HG02840 (cell line): ENCODE results near the gene UBAP2.

Experiments used
- ATAC-seq: cut with Tn5 transposase; IDR thresholded peaks from one replicate; pipeline ENCODE4 v1.9.1; 2021; ENCODE audit warnings: mild to moderate bottlenecking, moderate library complexity, moderate number of reproducible peaks; ENCODE audit not compliant: unreplicated experiment, low FRiP score

Gene UBAP2

DNA sequence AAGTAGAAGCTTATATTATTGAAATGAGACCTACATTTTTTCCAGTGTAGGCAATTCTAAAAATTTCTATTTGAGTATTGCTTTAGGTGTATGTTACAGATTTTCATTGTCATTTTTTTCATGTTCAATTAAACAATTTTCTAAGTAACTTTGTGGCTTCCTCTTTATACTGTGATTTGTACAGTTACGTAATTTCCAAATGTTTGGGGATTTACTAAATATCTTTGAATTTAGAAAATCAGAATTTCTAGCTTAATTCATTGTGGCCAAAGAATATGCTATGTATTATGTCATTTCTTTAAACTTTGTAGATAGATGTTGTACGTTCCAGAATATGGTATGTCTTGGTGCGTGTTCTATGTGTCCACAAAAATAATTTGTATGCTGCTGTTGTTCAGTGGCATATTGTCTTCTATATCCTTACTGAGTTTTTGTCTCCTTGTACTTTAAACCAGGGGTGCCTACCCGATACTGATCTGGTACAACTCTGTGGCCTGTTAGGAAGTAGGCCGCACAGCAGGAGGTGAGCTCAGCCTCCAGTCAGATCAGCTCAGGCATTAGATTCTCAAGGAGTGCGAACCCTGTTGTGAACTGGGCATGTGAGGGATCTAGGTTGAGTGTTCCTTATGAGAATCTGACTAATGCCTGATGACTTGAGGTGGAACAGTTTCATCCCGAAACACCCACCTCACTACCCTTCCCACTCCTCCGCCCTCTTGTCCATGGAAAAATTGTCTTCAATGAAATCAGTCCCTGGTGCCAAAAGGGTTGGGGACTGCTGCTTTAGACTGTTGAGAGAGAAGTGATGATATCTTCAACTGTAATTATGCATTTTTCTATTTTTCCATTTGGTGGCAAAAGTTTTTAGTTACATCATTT, 168.2 kb downstream of the UBAP2 start:
- no peak for ATAC-seq

- no peak for ATAC-seq
These were observed 169.9 kb downstream of the UBAP2 start for GRCh38 chr9:33878691-33879366.

- no peak for ATAC-seq
These were observed 170.8 kb downstream of the UBAP2 start for GRCh38 chr9:33877727-33878489.
